K562 (cell line): ENCODE measurements around the gene TBC1D17. TPM values are rescaled to one million over a fixed set of nuclear protein-coding genes. Genes with fewer than 3 reads are reported as not detected.

Source experiments
- CHD2 ChIP-seq: IDR thresholded peaks from 2 replicates; pipeline ENCODE4 v1.6.1; 2011; ENCODE audit warnings: low read depth, low read length
- ETS2 ChIP-seq: IDR thresholded peaks from 2 replicates; pipeline ENCODE4 v1.6.1; 2016; ENCODE audit warnings: borderline replicate concordance, missing genetic modification characterization, mild to moderate bottlenecking, moderate library complexity, missing compliant biosample characterization; ENCODE audit not compliant: poor library complexity, severe bottlenecking
- FIP1L1 ChIP-seq: fragments of 200-400 bp; formaldehyde crosslinking; IDR thresholded peaks from 2 replicates; pipeline ENCODE4 v1.6.1; 2018; ENCODE audit warnings: mild to moderate bottlenecking, low read depth, low read length; ENCODE audit not compliant: poor library complexity, severe bottlenecking
- HDAC8 ChIP-seq: fragments of 450-650 bp; IDR thresholded peaks from 2 replicates; pipeline ENCODE4 v1.6.1; 2016; ENCODE audit warnings: mild to moderate bottlenecking, missing genetic modification characterization, moderate library complexity, missing compliant biosample characterization
- MBD2 ChIP-seq: sonication (generic); IDR thresholded peaks from 2 replicates; pipeline ENCODE4 v1.6.1; 2016; ENCODE audit warnings: low read depth, borderline replicate concordance
- MGA ChIP-seq: fragments of 450-650 bp; IDR thresholded peaks from 2 replicates; pipeline ENCODE4 v1.6.1; 2016; ENCODE audit warnings: mild to moderate bottlenecking, moderate library complexity
- MYBL2 ChIP-seq, 2 experiments: fragments of 450-650 bp in 1 of 2; sonication (generic) in 1 of 2; formaldehyde crosslinking in 1 of 2; IDR thresholded peaks; 2 replicates each; pipeline versions ENCODE4 v1.6.1 to v1.8.1; 2017 to 2022; ENCODE audit warnings: borderline replicate concordance in 1 of 2, inconsistent platforms in 1 of 2, low read depth in 1 of 2, mild to moderate bottlenecking in 1 of 2, missing genetic modification reagents in 1 of 2, moderate library complexity in 1 of 2
- NR3C1 ChIP-seq: sonication (generic); formaldehyde crosslinking; IDR thresholded peaks from 2 replicates; pipeline ENCODE4 v1.8.1; 2022; ENCODE audit warnings: missing genetic modification reagents
- RBFOX2 ChIP-seq: fragments of 200-400 bp; formaldehyde crosslinking; IDR thresholded peaks from 2 replicates; pipeline ENCODE4 v1.6.1; 2017; ENCODE audit warnings: low read depth, mild to moderate bottlenecking, low read length, moderate library complexity
- SIRT6 ChIP-seq: IDR thresholded peaks from one replicate; pipeline ENCODE4 v1.6.1; 2012; ENCODE audit warnings: low read depth, mild to moderate bottlenecking, control low read depth, inconsistent platforms, low read length, moderate library complexity
- ZBTB11 ChIP-seq, 3 experiments: fragments of 200-800 bp in 1 of 3; fragments of 250-450 bp in 1 of 3; fragments of 450-650 bp in 1 of 3; sonication (Bioruptor Pico) in 1 of 3; sonication (Bioruptor generic) in 1 of 3; formaldehyde crosslinking in 1 of 3; IDR thresholded peaks; 2 replicates each; pipeline versions ENCODE4 v1.6.1 to v1.8.0; 2016 to 2022; ENCODE audit warnings: mild to moderate bottlenecking in 2 of 3, missing genetic modification characterization in 2 of 3, missing compliant biosample characterization in 1 of 3, moderate library complexity in 1 of 3
- polyA plus RNA-seq, 8 experiments: library from polyadenylated mRNA; depleted of rRNA in 4 of 8; stranded (reverse) in 5 of 8; unstranded in 3 of 8; fragments of >200 nt; fragmentation: Nextera tagmentation in 2 of 8; fragmentation: Illumina TruSeq in 1 of 8; extraction: Ambion mirVana in 2 of 8; extraction: Trizol in 1 of 8; gene quantifications; 2 replicates each; pipeline versions ENCODE4 v1.2.1 to v1.2.3, GENCODE V29; 2011 to 2014; ENCODE audit warnings: inconsistent platforms in 1 of 8, missing spikeins in 1 of 8
- total RNA-seq, 7 experiments: library from RNA; depleted of rRNA in 6 of 7; stranded (reverse); fragments of >200 nt in 6 of 7; fragmentation: Illumina TruSeq in 2 of 7; extraction: Trizol in 2 of 7; gene quantifications; 2 replicates each; pipeline versions ENCODE4 v1.2.1 to v1.2.3, GENCODE V29; 2011 to 2021; ENCODE audit warnings: low replicate concordance in 1 of 7

The TBC1D17 gene
- total and polyA plus RNA-seq, 9 of the 15 experiments (the other 6 are each of a cell fraction or from before 2014, with no cell fraction given), result 0.42 to 16.0 (median 3.8) TPM

DNA sequence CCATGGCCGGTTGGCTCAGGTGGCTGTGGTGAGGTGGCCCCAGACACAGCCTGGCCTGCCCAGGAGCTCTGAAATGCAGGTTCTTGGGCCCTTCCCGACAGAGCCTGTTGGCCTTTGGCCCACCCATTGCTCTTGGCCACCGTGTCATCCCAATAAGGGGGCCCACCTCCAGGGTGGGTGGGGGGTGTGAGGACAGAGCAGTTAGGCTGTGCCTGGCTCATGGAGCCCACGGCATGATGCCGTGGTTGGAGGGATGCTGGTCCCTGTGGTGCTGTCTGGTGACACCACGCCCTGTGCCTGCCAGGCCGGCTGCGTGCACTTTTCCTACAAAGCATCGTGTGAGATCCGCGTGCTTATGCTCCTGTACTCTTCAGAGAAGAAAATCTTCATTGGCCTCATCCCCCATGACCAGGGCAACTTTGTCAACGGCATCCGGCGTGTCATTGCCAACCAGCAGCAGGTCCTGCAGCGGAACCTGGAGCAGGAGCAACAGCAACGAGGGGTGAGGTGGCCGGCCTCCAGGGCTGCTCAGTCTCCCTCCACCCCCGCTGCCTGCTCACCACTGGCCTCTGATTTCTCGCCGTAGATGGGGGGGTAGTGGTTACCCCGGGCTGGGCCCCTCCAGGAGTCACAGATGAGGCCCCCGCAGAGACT, 17.7 kb upstream of the TBC1D17 start (continued):
- no peak for TF ChIP-seq ZBTB11 (CRISPR knock-in tag; IDR thresholded peaks at IDR 0.05)
- TF ChIP-seq RBFOX2, result peak; percentile 52; the same call in 1 of the 2 replicates
- TF ChIP-seq NR3C1 (CRISPR knock-in tag), result no peak
- TF ChIP-seq MBD2, result no peak
- 0 out of 2 replicates have a peak, but pooled peaks have one; percentile 15 for TF ChIP-seq CHD2
- peak; percentile 46 for TF ChIP-seq SIRT6
- TF ChIP-seq FIP1L1, result peak; percentile 15
- TF ChIP-seq ETS2 (tag), result no peak
- no peak for TF ChIP-seq MYBL2 (IDR thresholded peaks at IDR 0.05; ENCODE audit: low read depth)
- no peak for TF ChIP-seq MYBL2 (CRISPR knock-in tag; IDR thresholded peaks at IDR 0.05; ENCODE audit: borderline replicate concordance)
- TF ChIP-seq HDAC8 (tag), result no peak
- no peak for TF ChIP-seq MGA
